ENCODE results near the gene BEST4.

BEST4 gene

DNA sequence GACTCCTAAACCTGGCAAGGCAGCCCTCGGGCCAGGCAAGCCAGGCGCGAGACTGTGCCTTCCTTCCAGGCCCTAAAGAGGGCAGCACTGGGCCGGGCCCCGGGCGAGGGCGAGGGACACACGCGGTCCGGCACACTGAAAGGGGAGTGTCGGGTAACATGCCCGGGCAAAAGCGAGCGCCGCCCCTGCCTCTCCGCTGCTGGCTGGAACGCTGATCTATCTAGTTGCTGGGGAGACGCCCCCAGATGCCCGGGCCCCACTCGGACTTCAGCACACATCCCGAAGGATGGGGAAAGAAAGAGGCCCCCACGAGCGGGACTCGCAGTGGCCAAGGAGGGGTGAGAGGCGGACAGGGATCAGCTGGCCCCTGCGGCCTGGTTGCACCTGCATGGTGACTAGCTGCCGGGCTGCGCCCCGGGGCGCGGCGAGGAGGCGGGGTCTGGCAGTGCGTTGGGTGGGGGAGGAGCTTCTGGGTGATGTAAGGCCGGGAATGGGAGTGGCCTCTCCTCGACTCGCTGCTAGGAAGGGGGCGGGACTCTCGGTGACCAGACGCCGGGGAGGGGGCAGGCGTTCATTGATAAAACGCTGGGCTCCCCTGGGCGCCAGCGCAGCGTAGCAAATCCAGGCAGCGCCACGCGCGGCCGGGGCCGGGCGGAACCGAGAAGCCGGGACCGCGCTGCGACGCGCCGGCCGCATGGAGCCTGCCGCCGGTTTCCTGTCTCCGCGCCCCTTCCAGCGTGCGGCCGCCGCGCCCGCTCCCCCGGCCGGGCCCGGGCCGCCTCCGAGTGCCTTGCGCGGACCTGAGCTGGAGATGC is 12.0 kb upstream of the BEST4 start, which contains the start of gene PLK3 (continued):
- TF ChIP-seq, protein P1, sequence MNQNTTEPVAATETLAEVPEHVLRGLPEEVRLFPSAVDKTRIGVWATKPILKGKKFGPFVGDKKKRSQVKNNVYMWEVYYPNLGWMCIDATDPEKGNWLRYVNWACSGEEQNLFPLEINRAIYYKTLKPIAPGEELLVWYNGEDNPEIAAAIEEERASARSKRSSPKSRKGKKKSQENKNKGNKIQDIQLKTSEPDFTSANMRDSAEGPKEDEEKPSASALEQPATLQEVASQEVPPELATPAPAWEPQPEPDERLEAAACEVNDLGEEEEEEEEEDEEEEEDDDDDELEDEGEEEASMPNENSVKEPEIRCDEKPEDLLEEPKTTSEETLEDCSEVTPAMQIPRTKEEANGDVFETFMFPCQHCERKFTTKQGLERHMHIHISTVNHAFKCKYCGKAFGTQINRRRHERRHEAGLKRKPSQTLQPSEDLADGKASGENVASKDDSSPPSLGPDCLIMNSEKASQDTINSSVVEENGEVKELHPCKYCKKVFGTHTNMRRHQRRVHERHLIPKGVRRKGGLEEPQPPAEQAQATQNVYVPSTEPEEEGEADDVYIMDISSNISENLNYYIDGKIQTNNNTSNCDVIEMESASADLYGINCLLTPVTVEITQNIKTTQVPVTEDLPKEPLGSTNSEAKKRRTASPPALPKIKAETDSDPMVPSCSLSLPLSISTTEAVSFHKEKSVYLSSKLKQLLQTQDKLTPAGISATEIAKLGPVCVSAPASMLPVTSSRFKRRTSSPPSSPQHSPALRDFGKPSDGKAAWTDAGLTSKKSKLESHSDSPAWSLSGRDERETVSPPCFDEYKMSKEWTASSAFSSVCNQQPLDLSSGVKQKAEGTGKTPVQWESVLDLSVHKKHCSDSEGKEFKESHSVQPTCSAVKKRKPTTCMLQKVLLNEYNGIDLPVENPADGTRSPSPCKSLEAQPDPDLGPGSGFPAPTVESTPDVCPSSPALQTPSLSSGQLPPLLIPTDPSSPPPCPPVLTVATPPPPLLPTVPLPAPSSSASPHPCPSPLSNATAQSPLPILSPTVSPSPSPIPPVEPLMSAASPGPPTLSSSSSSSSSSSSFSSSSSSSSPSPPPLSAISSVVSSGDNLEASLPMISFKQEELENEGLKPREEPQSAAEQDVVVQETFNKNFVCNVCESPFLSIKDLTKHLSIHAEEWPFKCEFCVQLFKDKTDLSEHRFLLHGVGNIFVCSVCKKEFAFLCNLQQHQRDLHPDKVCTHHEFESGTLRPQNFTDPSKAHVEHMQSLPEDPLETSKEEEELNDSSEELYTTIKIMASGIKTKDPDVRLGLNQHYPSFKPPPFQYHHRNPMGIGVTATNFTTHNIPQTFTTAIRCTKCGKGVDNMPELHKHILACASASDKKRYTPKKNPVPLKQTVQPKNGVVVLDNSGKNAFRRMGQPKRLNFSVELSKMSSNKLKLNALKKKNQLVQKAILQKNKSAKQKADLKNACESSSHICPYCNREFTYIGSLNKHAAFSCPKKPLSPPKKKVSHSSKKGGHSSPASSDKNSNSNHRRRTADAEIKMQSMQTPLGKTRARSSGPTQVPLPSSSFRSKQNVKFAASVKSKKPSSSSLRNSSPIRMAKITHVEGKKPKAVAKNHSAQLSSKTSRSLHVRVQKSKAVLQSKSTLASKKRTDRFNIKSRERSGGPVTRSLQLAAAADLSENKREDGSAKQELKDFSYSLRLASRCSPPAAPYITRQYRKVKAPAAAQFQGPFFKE (tag by site-specific recombination; IDR thresholded peaks at IDR 0.05; ENCODE audit: borderline replicate concordance) = no peak
- TF ChIP-seq, protein P2, sequence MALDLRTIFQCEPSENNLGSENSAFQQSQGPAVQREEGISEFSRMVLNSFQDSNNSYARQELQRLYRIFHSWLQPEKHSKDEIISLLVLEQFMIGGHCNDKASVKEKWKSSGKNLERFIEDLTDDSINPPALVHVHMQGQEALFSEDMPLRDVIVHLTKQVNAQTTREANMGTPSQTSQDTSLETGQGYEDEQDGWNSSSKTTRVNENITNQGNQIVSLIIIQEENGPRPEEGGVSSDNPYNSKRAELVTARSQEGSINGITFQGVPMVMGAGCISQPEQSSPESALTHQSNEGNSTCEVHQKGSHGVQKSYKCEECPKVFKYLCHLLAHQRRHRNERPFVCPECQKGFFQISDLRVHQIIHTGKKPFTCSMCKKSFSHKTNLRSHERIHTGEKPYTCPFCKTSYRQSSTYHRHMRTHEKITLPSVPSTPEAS (tag by site-specific recombination; IDR thresholded peaks at IDR 0.05) = peak; percentile 28; the same call in 1 of the 2 replicates
- TF ChIP-seq ZBTB7A (tag by site-specific recombination; IDR thresholded peaks at IDR 0.05; ENCODE audit: low read depth) (0 out of 2 replicates have a peak, but pooled peaks have one; percentile 30), ZNF354C (tag by site-specific recombination; IDR thresholded peaks at IDR 0.05; ENCODE audit: borderline replicate concordance, low read depth) (no peak), ZFP3 (tag by site-specific recombination; IDR thresholded peaks at IDR 0.05; ENCODE audit: low read depth) (0 out of 2 replicates have a peak, but pooled peaks have one; percentile 5), ZNF19 (tag by site-specific recombination; IDR thresholded peaks at IDR 0.05; ENCODE audit: low read depth) (no peak), ZXDB (tag by site-specific recombination; IDR thresholded peaks at IDR 0.05) (peak; percentile 99), ZNF624 (tag by site-specific recombination; IDR thresholded peaks at IDR 0.05) (no peak), ZNF785 (tag by site-specific recombination; IDR thresholded peaks at IDR 0.05) (0 out of 2 replicates have a peak, but pooled peaks have one; percentile 18), ZFP41 (tag by site-specific recombination; IDR thresholded peaks at IDR 0.05; ENCODE audit: borderline replicate concordance) (no peak), ZNF350 (tag by site-specific recombination; IDR thresholded peaks at IDR 0.05) (no peak), GLIS2 (tag by site-specific recombination; IDR thresholded peaks at IDR 0.05) (peak; percentile 98), ZNF10 (tag by site-specific recombination; IDR thresholded peaks at IDR 0.05) (peak; percentile 55; the same call in 1 of the 2 replicates), SP3 (tag by site-specific recombination; IDR thresholded peaks at IDR 0.05) (peak; percentile 92), ZNF266 (tag by site-specific recombination; IDR thresholded peaks at IDR 0.05; ENCODE audit: low read depth) (no peak), ZBTB8A (tag by site-specific recombination; IDR thresholded peaks at IDR 0.05) (peak; percentile 99), ZNF175 (tag by site-specific recombination; IDR thresholded peaks at IDR 0.05) (no peak)
- TF ChIP-seq, protein P3, sequence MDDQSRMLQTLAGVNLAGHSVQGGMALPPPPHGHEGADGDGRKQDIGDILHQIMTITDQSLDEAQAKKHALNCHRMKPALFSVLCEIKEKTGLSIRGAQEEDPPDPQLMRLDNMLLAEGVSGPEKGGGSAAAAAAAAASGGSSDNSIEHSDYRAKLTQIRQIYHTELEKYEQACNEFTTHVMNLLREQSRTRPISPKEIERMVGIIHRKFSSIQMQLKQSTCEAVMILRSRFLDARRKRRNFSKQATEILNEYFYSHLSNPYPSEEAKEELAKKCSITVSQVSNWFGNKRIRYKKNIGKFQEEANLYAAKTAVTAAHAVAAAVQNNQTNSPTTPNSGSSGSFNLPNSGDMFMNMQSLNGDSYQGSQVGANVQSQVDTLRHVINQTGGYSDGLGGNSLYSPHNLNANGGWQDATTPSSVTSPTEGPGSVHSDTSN (CRISPR knock-in tag; IDR thresholded peaks at IDR 0.05) = no peak
- TF ChIP-seq, protein P4, sequence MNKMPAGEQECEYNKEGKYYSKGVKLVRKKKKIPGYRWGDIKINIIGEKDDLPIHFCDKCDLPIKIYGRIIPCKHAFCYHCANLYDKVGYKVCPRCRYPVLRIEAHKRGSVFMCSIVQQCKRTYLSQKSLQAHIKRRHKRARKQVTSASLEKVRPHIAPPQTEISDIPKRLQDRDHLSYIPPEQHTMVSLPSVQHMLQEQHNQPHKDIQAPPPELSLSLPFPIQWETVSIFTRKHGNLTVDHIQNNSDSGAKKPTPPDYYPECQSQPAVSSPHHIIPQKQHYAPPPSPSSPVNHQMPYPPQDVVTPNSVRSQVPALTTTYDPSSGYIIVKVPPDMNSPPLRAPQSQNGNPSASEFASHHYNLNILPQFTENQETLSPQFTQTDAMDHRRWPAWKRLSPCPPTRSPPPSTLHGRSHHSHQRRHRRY (tag by site-specific recombination; IDR thresholded peaks at IDR 0.05) = no peak
- TF ChIP-seq, protein P5, sequence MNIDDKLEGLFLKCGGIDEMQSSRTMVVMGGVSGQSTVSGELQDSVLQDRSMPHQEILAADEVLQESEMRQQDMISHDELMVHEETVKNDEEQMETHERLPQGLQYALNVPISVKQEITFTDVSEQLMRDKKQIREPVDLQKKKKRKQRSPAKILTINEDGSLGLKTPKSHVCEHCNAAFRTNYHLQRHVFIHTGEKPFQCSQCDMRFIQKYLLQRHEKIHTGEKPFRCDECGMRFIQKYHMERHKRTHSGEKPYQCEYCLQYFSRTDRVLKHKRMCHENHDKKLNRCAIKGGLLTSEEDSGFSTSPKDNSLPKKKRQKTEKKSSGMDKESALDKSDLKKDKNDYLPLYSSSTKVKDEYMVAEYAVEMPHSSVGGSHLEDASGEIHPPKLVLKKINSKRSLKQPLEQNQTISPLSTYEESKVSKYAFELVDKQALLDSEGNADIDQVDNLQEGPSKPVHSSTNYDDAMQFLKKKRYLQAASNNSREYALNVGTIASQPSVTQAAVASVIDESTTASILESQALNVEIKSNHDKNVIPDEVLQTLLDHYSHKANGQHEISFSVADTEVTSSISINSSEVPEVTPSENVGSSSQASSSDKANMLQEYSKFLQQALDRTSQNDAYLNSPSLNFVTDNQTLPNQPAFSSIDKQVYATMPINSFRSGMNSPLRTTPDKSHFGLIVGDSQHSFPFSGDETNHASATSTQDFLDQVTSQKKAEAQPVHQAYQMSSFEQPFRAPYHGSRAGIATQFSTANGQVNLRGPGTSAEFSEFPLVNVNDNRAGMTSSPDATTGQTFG (tag by site-specific recombination; IDR thresholded peaks at IDR 0.05; ENCODE audit: borderline replicate concordance) = no peak
- TF ChIP-seq, protein P6, sequence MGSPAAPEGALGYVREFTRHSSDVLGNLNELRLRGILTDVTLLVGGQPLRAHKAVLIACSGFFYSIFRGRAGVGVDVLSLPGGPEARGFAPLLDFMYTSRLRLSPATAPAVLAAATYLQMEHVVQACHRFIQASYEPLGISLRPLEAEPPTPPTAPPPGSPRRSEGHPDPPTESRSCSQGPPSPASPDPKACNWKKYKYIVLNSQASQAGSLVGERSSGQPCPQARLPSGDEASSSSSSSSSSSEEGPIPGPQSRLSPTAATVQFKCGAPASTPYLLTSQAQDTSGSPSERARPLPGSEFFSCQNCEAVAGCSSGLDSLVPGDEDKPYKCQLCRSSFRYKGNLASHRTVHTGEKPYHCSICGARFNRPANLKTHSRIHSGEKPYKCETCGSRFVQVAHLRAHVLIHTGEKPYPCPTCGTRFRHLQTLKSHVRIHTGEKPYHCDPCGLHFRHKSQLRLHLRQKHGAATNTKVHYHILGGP (tag by site-specific recombination; IDR thresholded peaks at IDR 0.05) = no peak
- TF ChIP-seq, protein P7, sequence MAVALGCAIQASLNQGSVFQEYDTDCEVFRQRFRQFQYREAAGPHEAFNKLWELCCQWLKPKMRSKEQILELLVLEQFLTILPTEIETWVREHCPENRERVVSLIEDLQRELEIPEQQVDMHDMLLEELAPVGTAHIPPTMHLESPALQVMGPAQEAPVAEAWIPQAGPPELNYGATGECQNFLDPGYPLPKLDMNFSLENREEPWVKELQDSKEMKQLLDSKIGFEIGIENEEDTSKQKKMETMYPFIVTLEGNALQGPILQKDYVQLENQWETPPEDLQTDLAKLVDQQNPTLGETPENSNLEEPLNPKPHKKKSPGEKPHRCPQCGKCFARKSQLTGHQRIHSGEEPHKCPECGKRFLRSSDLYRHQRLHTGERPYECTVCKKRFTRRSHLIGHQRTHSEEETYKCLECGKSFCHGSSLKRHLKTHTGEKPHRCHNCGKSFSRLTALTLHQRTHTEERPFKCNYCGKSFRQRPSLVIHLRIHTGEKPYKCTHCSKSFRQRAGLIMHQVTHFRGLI (tag by site-specific recombination; IDR thresholded peaks at IDR 0.05) = peak; percentile 56; the same call in 1 of the 2 replicates

All from HEK293 (cell line).